ENCODE results near the gene ABHD6. TPM values are rescaled to one million over a fixed set of nuclear protein-coding genes. Genes with fewer than 3 reads are reported as not detected.

Gene ABHD6
- total RNA-seq, 1 donor from 2014 or later, result 3.9 TPM

GRCh38 chr3:58269356-58269755, 31.8 kb downstream of the ABHD6 start:
- Histone ChIP-seq H3K4me2 (ENCODE audit: low read length) (no peak overlapping the region), H3K9ac (ENCODE audit: low read length) (no peak overlapping the region), H2AFZ (ENCODE audit: low read depth, low read length) (no peak overlapping the region), H4K20me1 (ENCODE audit: insufficient read depth, low read length) (no peaks in the 10 kb centered on the region), H3K27ac (ENCODE audit: low read depth, low read length) (no peak overlapping the region), H3K36me3 (ENCODE audit: insufficient read depth, low read length) (no peaks in the 10 kb centered on the region), H3K4me3 (ENCODE audit: insufficient read depth, low read depth, low read length) (no peak overlapping the region), H3K79me2 (ENCODE audit: insufficient read depth, low read length) (no peaks in the 10 kb centered on the region), H3K4me1 (ENCODE audit: insufficient read depth, low read length) (peaks cover 9% of the 10 kb centered on the region), H3K9me3 (ENCODE audit: insufficient read depth, low read depth, low read length) (no peaks in the 10 kb centered on the region), H3K27me3 (ENCODE audit: insufficient read depth, low read length) (no peaks in the 10 kb centered on the region)
- Mint-ChIP-seq H3K4me1 (ENCODE audit: low read depth, unreplicated experiment) (peaks cover 8% of the 10 kb centered on the region), H3K36me3 (ENCODE audit: low read depth, unreplicated experiment) (peaks cover 4% of the 10 kb centered on the region), H3K9me3 (ENCODE audit: unreplicated experiment) (no peaks in the 10 kb centered on the region), H3K27ac (ENCODE audit: unreplicated experiment) (no peak overlapping the region), H3K4me3 (ENCODE audit: unreplicated experiment) (no peak overlapping the region), H3K27me3 (ENCODE audit: low read depth, unreplicated experiment) (no peaks in the 10 kb centered on the region)
- TF ChIP-seq EZH2 (IDR thresholded peaks at IDR 0.05; ENCODE audit: insufficient read depth, low read length) (no peak), CTCF (IDR thresholded peaks at IDR 0.05; ENCODE audit: insufficient read depth, low read depth, low read length) (no peak)
- DNase-seq (ENCODE audit: low read depth) (no peak), FAIRE-seq (no peak)

GRCh38 chr3:58270485-58270884, 32.9 kb downstream of the ABHD6 start:
- H3K79me2 ChIP-seq (ENCODE audit: insufficient read depth, low read length), result no peaks in the 10 kb centered on the region
- no peak overlapping the region for H3K4me2 ChIP-seq (ENCODE audit: low read length)
- H3K4me3 Mint-ChIP-seq (ENCODE audit: unreplicated experiment), result no peak overlapping the region
- H3K27me3 ChIP-seq (ENCODE audit: insufficient read depth, low read length), result no peaks in the 10 kb centered on the region
- no peak overlapping the region for H2AFZ ChIP-seq (ENCODE audit: low read depth, low read length)
- no peak overlapping the region for H3K27ac ChIP-seq (ENCODE audit: low read depth, low read length)
- H3K4me1 ChIP-seq (ENCODE audit: insufficient read depth, low read length), result peaks cover 12% of the 10 kb centered on the region
- H3K27ac Mint-ChIP-seq (ENCODE audit: unreplicated experiment), result no peak overlapping the region
- no peaks in the 10 kb centered on the region for H4K20me1 ChIP-seq (ENCODE audit: insufficient read depth, low read length)
- H3K4me1 Mint-ChIP-seq (ENCODE audit: low read depth, unreplicated experiment), result peaks cover 8% of the 10 kb centered on the region
- no peaks in the 10 kb centered on the region for H3K9me3 ChIP-seq (ENCODE audit: insufficient read depth, low read depth, low read length)
- TF ChIP-seq CTCF (IDR thresholded peaks at IDR 0.05; ENCODE audit: insufficient read depth, low read depth, low read length), result no peak
- no peak for TF ChIP-seq EZH2 (IDR thresholded peaks at IDR 0.05; ENCODE audit: insufficient read depth, low read length)
- no peaks in the 10 kb centered on the region for H3K27me3 Mint-ChIP-seq (ENCODE audit: low read depth, unreplicated experiment)
- H3K4me3 ChIP-seq (ENCODE audit: insufficient read depth, low read depth, low read length), result no peak overlapping the region
- no peak overlapping the region for H3K9ac ChIP-seq (ENCODE audit: low read length)
- no peaks in the 10 kb centered on the region for H3K9me3 Mint-ChIP-seq (ENCODE audit: unreplicated experiment)
- no peak for FAIRE-seq
- DNase-seq (ENCODE audit: low read depth), result no peak
- H3K36me3 ChIP-seq (ENCODE audit: insufficient read depth, low read length), result no peaks in the 10 kb centered on the region
- peaks cover 5% of the 10 kb centered on the region for H3K36me3 Mint-ChIP-seq (ENCODE audit: low read depth, unreplicated experiment)

DNA sequence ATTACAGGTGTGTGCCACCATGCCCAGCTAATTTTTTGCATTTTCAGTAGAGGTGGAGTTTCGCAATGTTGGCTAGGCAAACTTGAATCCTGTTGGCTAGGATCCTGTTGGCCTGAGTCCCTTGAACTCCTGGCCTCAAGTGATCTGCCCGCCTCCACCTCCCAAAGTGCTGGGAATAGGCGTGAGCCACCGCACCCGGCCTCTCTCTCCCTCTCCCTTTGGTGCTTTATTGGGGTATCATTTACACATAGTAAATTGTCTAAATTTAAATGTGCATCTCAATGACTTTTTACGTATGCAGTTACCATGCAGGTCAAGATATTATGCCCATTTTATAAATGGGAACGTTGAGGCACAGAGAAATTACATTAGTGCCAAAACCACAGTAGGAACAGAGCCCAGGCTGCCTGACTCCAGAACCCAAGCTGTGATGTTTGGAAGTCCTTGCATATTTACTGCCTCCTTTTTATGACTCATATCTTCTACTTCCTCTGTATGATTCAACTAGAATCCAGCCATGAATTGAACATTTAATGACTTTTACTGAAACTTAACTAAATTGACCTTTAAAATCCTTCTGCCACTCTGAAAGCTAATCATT, 34.4 kb downstream of the ABHD6 start:
- H4K20me1 ChIP-seq (ENCODE audit: insufficient read depth, low read length), result no peaks in the 10 kb centered on the region
- H3K27ac ChIP-seq (ENCODE audit: low read depth, low read length), result peak overlapping the region; percentile 71
- peaks cover 12% of the 10 kb centered on the region for H3K4me1 ChIP-seq (ENCODE audit: insufficient read depth, low read length)
- no peaks in the 10 kb centered on the region for H3K27me3 ChIP-seq (ENCODE audit: insufficient read depth, low read length)
- TF ChIP-seq CTCF (IDR thresholded peaks at IDR 0.05; ENCODE audit: insufficient read depth, low read depth, low read length), result no peak
- no peak for TF ChIP-seq EZH2 (IDR thresholded peaks at IDR 0.05; ENCODE audit: insufficient read depth, low read length)
- H3K36me3 ChIP-seq (ENCODE audit: insufficient read depth, low read length), result no peaks in the 10 kb centered on the region
- no peak overlapping the region for H3K4me3 ChIP-seq (ENCODE audit: insufficient read depth, low read depth, low read length)
- DNase-seq (ENCODE audit: low read depth) (peak; percentile 94), FAIRE-seq (peak; percentile 62)
- H3K4me2 ChIP-seq (ENCODE audit: low read length), result peak overlapping the region; percentile 71
- H2AFZ ChIP-seq (ENCODE audit: low read depth, low read length), result no peak overlapping the region
- H3K36me3 Mint-ChIP-seq (ENCODE audit: low read depth, unreplicated experiment), result peaks cover 5% of the 10 kb centered on the region
- peak overlapping the region; percentile 79 for H3K27ac Mint-ChIP-seq (ENCODE audit: unreplicated experiment)
- H3K9ac ChIP-seq (ENCODE audit: low read length), result peak overlapping the region; percentile 42
- H3K79me2 ChIP-seq (ENCODE audit: insufficient read depth, low read length), result no peaks in the 10 kb centered on the region
- peaks cover 6% of the 10 kb centered on the region for H3K9me3 Mint-ChIP-seq (ENCODE audit: unreplicated experiment)
- H3K27me3 Mint-ChIP-seq (ENCODE audit: low read depth, unreplicated experiment), result no peaks in the 10 kb centered on the region
- H3K9me3 ChIP-seq (ENCODE audit: insufficient read depth, low read depth, low read length), result no peaks in the 10 kb centered on the region
- peaks cover 8% of the 10 kb centered on the region for H3K4me1 Mint-ChIP-seq (ENCODE audit: low read depth, unreplicated experiment)
- no peak overlapping the region for H3K4me3 Mint-ChIP-seq (ENCODE audit: unreplicated experiment)
